DOHH2 (cell line): ENCODE measurements around the gene NEXMIF.
"Not testable (repeated sequence)": the region's sequence is repeated elsewhere in the genome, so short reads cannot be mapped to it uniquely, and the experiment has no call there.

ENCODE experiments used
- H3F3A ChIP-seq: fragments of 200-600 bp; sonication (generic), shearing (Covaris generic); 2 replicates; pipeline ENCODE4 v1.6.0; 2016; ENCODE audit warnings: antibody characterized with exemption, mild to moderate bottlenecking; ENCODE audit not compliant: control insufficient read depth, insufficient read depth
- H3K27ac ChIP-seq: fragments of 200-600 bp; sonication (generic); 2 replicates; pipeline ENCODE4 v1.5.1; 2014; ENCODE audit warnings: low read depth, mild to moderate bottlenecking, low read length, moderate library complexity
- H3K27me3 ChIP-seq: fragments of 200-600 bp; sonication (generic); 2 replicates; pipeline ENCODE4 v1.6.1; 2014; ENCODE audit warnings: mild to moderate bottlenecking, low read length, mixed read lengths; ENCODE audit not compliant: control insufficient read depth
- H3K36me3 ChIP-seq: fragments of 200-600 bp; sonication (generic); 2 replicates; pipeline ENCODE4 v1.6.1; 2014; ENCODE audit warnings: mild to moderate bottlenecking, low read length, moderate library complexity, mixed read lengths; ENCODE audit not compliant: control insufficient read depth
- H3K4me1 ChIP-seq: fragments of 200-600 bp; sonication (generic); 2 replicates; pipeline ENCODE4 v1.6.1; 2014; ENCODE audit warnings: mild to moderate bottlenecking, low read length, mixed read lengths; ENCODE audit not compliant: control insufficient read depth
- H3K4me2 ChIP-seq: fragments of 200-600 bp; sonication (generic); 2 replicates; pipeline ENCODE4 v1.6.0; 2014; ENCODE audit warnings: mild to moderate bottlenecking, low read length, moderate library complexity
- H3K4me3 ChIP-seq: fragments of 200-600 bp; sonication (generic); 2 replicates; pipeline ENCODE4 v1.5.1; 2014; ENCODE audit warnings: mild to moderate bottlenecking, low read length, mixed read lengths
- H3K79me2 ChIP-seq: fragments of 200-600 bp; sonication (generic); 2 replicates; pipeline ENCODE4 v1.6.1; 2014; ENCODE audit warnings: mild to moderate bottlenecking, low read length, mixed read lengths; ENCODE audit not compliant: control insufficient read depth
- H3K9me2 ChIP-seq: fragments of 200-600 bp; sonication (generic); replicated peaks from 2 replicates; pipeline ENCODE4 v1.6.1; 2014; ENCODE audit warnings: mild to moderate bottlenecking, low read length, mixed read lengths; ENCODE audit not compliant: control insufficient read depth
- H3K9me3 ChIP-seq: fragments of 200-600 bp; sonication (generic); 2 replicates; pipeline ENCODE4 v1.6.1; 2014; ENCODE audit warnings: antibody characterized with exemption, low read length, mixed read lengths; ENCODE audit not compliant: control insufficient read depth, insufficient read depth
- H4K20me1 ChIP-seq: fragments of 200-600 bp; sonication (generic); 2 replicates; pipeline ENCODE4 v1.6.0; 2014; ENCODE audit warnings: low read depth, mild to moderate bottlenecking, antibody characterized with exemption, low read length, moderate library complexity; ENCODE audit not compliant: control insufficient read depth, insufficient read depth
- CTCF ChIP-seq: fragments of 200-600 bp; sonication (generic); IDR thresholded peaks from one replicate; pipeline ENCODE4 v1.5.1; 2014; ENCODE audit warnings: antibody characterized with exemption, mild to moderate bottlenecking, low read depth, low read length; ENCODE audit not compliant: poor library complexity, severe bottlenecking
- EZH2phosphoT487 ChIP-seq: fragments of 200-600 bp; sonication (generic); IDR thresholded peaks from 2 replicates; pipeline ENCODE4 v1.6.1; 2017; ENCODE audit warnings: borderline replicate concordance, mild to moderate bottlenecking, antibody characterized with exemption, low read length, moderate library complexity, mixed read lengths

The NEXMIF gene

GRCh38 chrX:74925225-74926088, at the start of gene NEXMIF:
Gene NEXMIF (minus strand): TSS chrX:74925452.
- no peak within 1 kb of the TSS for H3K27ac ChIP-seq
- no peak for TF ChIP-seq CTCF
- no peak for TF ChIP-seq EZH2phosphoT487
- no peaks in the 10 kb centered on the region for H3K9me3 ChIP-seq
- H3K4me2 ChIP-seq: peak within 1 kb of the TSS; percentile 46
- H3K9me2 ChIP-seq: no peaks in the 10 kb centered on the region
- H3F3A ChIP-seq: no peaks in the 10 kb centered on the region
- no peaks in the 10 kb centered on the region for H3K36me3 ChIP-seq
- no peaks in the 10 kb centered on the region; the same call in 1 of the 2 replicates for H3K4me1 ChIP-seq
- no peaks in the 10 kb centered on the region for H3K79me2 ChIP-seq
- peak within 1 kb of the TSS; percentile 50 for H3K4me3 ChIP-seq
- H3K27me3 ChIP-seq: 0 out of 2 replicates have a peak, but pooled peaks cover 2% of the 10 kb centered on the region
- no peaks in the 10 kb centered on the region for H4K20me1 ChIP-seq

- H3F3A ChIP-seq: not testable (repeated sequence)
These were observed 36.7 kb upstream of the NEXMIF start for GRCh38 chrX:74961962-74962361.

DNA sequence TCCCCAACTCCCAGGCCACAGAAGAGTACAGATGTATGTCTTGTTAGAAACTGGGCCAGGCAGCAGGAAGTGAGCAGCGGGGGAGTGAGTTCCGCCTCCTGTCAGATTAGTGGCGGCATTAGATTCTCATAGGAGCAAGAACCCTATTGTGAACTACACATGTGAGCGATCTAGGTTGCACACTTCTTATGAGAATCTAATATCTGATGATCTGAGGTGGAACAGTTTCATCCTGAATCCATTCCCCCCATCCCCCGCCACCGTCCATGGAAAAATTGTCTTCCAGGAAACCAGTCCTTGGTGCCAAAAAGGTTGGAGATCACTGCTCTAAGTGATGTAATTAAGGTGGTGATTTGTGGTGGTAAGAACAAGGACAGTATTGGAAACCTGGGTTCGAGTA, 24.5 kb upstream of the NEXMIF start:
- Histone ChIP-seq H3K4me1 (no peaks in the 10 kb centered on the region), H3K36me3 (no peaks in the 10 kb centered on the region), H3K27ac (no peak overlapping the region), H3K27me3 (no peaks in the 10 kb centered on the region), H3K4me3 (no peak overlapping the region), H3K79me2 (no peaks in the 10 kb centered on the region), H3F3A (no peaks in the 10 kb centered on the region), H4K20me1 (no peaks in the 10 kb centered on the region), H3K9me3 (no peaks in the 10 kb centered on the region), H3K4me2 (no peak overlapping the region), H3K9me2 (no peaks in the 10 kb centered on the region)
- TF ChIP-seq CTCF (no peak), EZH2phosphoT487 (no peak)

More at GRCh38 chrX:74961962-74962361, 36.7 kb upstream of the NEXMIF start:
- not testable (repeated sequence) for H3K79me2 ChIP-seq, H3K27ac ChIP-seq, H3K9me3 ChIP-seq, H3K4me3 ChIP-seq, H3K9me2 ChIP-seq, H3K4me2 ChIP-seq, H3K27me3 ChIP-seq, H4K20me1 ChIP-seq, H3K36me3 ChIP-seq, H3K4me1 ChIP-seq

DNA sequence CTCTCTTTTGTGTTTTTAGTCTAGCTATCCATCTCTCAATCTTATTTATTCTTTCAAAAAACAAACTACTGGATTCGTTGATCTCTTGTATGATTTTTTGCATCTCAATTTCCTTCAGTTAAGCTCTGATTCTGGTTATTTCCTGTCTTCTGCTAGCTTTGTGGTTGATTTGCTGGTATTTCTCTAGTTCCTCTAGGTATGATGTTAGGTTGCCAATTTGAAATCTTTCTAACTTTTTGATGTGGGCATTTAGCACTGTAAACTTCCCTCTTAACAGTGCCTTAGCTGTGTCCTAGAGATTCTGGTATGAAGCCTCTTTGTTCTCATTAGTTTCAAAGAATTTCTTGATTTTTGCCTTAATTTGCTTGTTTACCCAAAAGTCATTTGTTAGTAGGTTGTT, 15.2 kb upstream of the NEXMIF start:
- Histone ChIP-seq H3K9me2 (no peaks in the 10 kb centered on the region), H3K4me1 (no peaks in the 10 kb centered on the region), H3K4me3 (no peak overlapping the region), H3K27ac (no peak overlapping the region), H3K4me2 (no peak overlapping the region), H3F3A (no peaks in the 10 kb centered on the region), H3K27me3 (no peaks in the 10 kb centered on the region), H3K79me2 (no peaks in the 10 kb centered on the region), H3K36me3 (no peaks in the 10 kb centered on the region), H4K20me1 (no peaks in the 10 kb centered on the region), H3K9me3 (no peaks in the 10 kb centered on the region)
- TF ChIP-seq EZH2phosphoT487: no peak
- no peak for TF ChIP-seq CTCF
